Endodermal cell (in vitro differentiated cells): ENCODE results near the gene LRP4. TPM values are rescaled to one million over a fixed set of nuclear protein-coding genes. Genes with fewer than 3 reads are reported as not detected.

ENCODE experiments used
- DNase-seq: peaks from one replicate; pipeline ENCODE4 v3.0.0-alpha.2; 2017
- H3K27ac ChIP-seq: 2 replicates; pipeline ENCODE4 v1.5.1; 2013; ENCODE audit warnings: mild to moderate bottlenecking, low read depth, low read length, moderate library complexity
- H3K27me3 ChIP-seq: 2 replicates; pipeline ENCODE4 v1.6.1; 2013; ENCODE audit warnings: mild to moderate bottlenecking, low read length, moderate library complexity; ENCODE audit not compliant: insufficient read depth, control insufficient read depth, poor library complexity, severe bottlenecking
- H3K36me3 ChIP-seq: 2 replicates; pipeline ENCODE4 v1.7.0; 2013; ENCODE audit warnings: mild to moderate bottlenecking, low read length, moderate library complexity; ENCODE audit not compliant: control insufficient read depth, insufficient read depth
- H3K4me1 ChIP-seq: one replicate; pipeline ENCODE4 v1.7.0; 2013; ENCODE audit warnings: low read length; ENCODE audit not compliant: control insufficient read depth, insufficient read depth
- H3K4me3 ChIP-seq: 2 replicates; pipeline ENCODE4 v1.5.1; 2013; ENCODE audit warnings: mild to moderate bottlenecking, low read length, moderate library complexity
- H3K9ac ChIP-seq: 2 replicates; pipeline ENCODE4 v1.6.1; 2013; ENCODE audit warnings: mild to moderate bottlenecking, low read length, moderate library complexity; ENCODE audit not compliant: poor library complexity, severe bottlenecking; ENCODE audit errors: extremely low read depth
- H3K9me3 ChIP-seq: 2 replicates; pipeline ENCODE4 v1.6.1; 2013; ENCODE audit warnings: mild to moderate bottlenecking, low read length, moderate library complexity; ENCODE audit not compliant: control insufficient read depth
- H3K27ac Mint-ChIP-seq: 2 replicates; pipeline ENCODE4 v1.8.0; 2020; ENCODE audit warnings: mixed read lengths
- H3K27me3 Mint-ChIP-seq: 2 replicates; pipeline ENCODE4 v1.8.0; 2021; ENCODE audit warnings: mild to moderate bottlenecking, mixed read lengths; ENCODE audit not compliant: insufficient read depth
- H3K36me3 Mint-ChIP-seq: 2 replicates; pipeline ENCODE4 v1.8.0; 2020; ENCODE audit warnings: low read depth, mixed read lengths
- H3K4me1 Mint-ChIP-seq: 2 replicates; pipeline ENCODE4 v1.8.0; 2020; ENCODE audit warnings: mixed read lengths
- H3K4me3 Mint-ChIP-seq: 2 replicates; pipeline ENCODE4 v1.8.0; 2020; ENCODE audit warnings: mild to moderate bottlenecking, moderate library complexity, mixed read lengths
- H3K9me3 Mint-ChIP-seq: 2 replicates; pipeline ENCODE4 v1.8.0; 2020; ENCODE audit warnings: mild to moderate bottlenecking, mixed read lengths
- WGBS, 2 experiments: methylation state at CpG; one replicate each; pipeline versions ENCODE4 v1.1.5 to v1.1.7; 2013; ENCODE audit warnings: missing lambda C conversion rate in 2 of 2, mixed read lengths in 1 of 2; ENCODE audit not compliant: insufficient coverage in 1 of 2, insufficient read length in 1 of 2; 5-methylcytosine and 5-hydroxymethylcytosine counted together
- total RNA-seq, 2 donors: library from RNA; stranded (reverse); fragmentation: NEBNext Ultra II Directional in 1 of 2; extraction: Animal tissue kit (Norgen Biotek cat#: 25700) in 1 of 2; gene quantifications; 2 replicates in 1 of 2; 3 replicates in 1 of 2; pipeline ENCODE4 v1.2.1, GENCODE V29; 2021
- TF ChIP-seq, protein P1 (sequence below): fragments of 200-600 bp; sonication (generic); conservative IDR thresholded peaks from 2 replicates; pipeline ENCODE4 v1.5.0; 2021; ENCODE audit warnings: antibody characterized with exemption, mild to moderate bottlenecking

The LRP4 gene
- total RNA-seq, 2 donors from 2014 or later: 12.6 to 13.6 TPM

DNA sequence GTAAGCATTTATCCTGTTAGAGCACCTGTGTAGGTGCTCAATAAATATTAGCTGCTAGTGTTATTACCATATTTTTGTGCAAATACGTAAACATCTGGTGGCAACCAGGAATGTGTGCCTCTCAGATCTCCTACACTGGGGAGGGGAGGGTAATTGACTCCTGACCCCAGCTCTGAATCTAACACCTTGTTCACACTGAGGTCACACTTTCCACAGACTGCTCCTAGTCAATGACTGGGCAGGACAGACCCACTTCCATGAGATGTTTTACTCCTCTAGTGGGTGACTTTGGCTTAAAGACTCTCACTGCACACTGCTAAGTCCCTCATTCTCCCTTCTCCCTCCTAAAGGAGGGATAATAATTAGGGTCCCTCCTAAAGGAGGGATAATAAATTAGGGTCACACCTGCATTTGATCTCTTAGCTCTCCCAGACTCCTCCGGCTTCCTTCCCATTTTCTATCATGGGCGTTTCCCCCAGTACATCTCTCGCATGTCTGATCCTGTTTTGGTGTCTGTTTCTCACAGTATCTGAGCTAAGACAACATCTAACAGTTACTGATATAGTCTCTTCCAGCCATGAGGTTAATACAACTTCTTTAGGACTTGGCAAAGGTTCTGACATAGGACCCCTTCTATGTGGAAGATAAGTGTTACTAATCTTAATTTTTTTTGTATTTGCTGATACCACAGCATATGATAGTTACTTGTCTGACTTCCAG lies 26.2 kb upstream of the LRP4 start:
- no peak overlapping the region for H3K4me3 Mint-ChIP-seq
- Histone ChIP-seq H3K4me1 (peaks cover 16% of the 10 kb centered on the region), H3K27me3 (peaks cover 69% of the 10 kb centered on the region), H3K4me3 (no peak overlapping the region), H3K9ac (no peak overlapping the region), H3K27ac (no peak overlapping the region), H3K9me3 (no peaks in the 10 kb centered on the region), H3K36me3 (peaks cover 3% of the 10 kb centered on the region)
- H3K36me3 Mint-ChIP-seq: peaks cover 24% of the 10 kb centered on the region
- peaks cover 32% of the 10 kb centered on the region for H3K4me1 Mint-ChIP-seq
- H3K27me3 Mint-ChIP-seq: peaks cover 12% of the 10 kb centered on the region
- 86 to 100% methylated on average over 4 of the region's 4 CpGs for WGBS, 2 experiments
- TF ChIP-seq, protein P1, sequence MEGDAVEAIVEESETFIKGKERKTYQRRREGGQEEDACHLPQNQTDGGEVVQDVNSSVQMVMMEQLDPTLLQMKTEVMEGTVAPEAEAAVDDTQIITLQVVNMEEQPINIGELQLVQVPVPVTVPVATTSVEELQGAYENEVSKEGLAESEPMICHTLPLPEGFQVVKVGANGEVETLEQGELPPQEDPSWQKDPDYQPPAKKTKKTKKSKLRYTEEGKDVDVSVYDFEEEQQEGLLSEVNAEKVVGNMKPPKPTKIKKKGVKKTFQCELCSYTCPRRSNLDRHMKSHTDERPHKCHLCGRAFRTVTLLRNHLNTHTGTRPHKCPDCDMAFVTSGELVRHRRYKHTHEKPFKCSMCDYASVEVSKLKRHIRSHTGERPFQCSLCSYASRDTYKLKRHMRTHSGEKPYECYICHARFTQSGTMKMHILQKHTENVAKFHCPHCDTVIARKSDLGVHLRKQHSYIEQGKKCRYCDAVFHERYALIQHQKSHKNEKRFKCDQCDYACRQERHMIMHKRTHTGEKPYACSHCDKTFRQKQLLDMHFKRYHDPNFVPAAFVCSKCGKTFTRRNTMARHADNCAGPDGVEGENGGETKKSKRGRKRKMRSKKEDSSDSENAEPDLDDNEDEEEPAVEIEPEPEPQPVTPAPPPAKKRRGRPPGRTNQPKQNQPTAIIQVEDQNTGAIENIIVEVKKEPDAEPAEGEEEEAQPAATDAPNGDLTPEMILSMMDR: no peak
- no peak for DNase-seq
- no peaks in the 10 kb centered on the region for H3K9me3 Mint-ChIP-seq
- H3K27ac Mint-ChIP-seq: no peak overlapping the region

GRCh38 chr11:46942172-46942571 lies 23.8 kb upstream of the LRP4 start:
- Mint-ChIP-seq H3K9me3 (no peaks in the 10 kb centered on the region), H3K27me3 (peaks cover 5% of the 10 kb centered on the region), H3K27ac (no peak overlapping the region), H3K36me3 (peaks cover 23% of the 10 kb centered on the region), H3K4me1 (peaks cover 16% of the 10 kb centered on the region), H3K4me3 (no peak overlapping the region)
- no peak for DNase-seq
- peaks cover under 1% of the 10 kb centered on the region for H3K4me1 ChIP-seq
- no peak overlapping the region for H3K4me3 ChIP-seq
- H3K9me3 ChIP-seq: no peaks in the 10 kb centered on the region
- H3K36me3 ChIP-seq: peaks cover 3% of the 10 kb centered on the region
- no peak overlapping the region for H3K27ac ChIP-seq
- 94% methylated on average over 5 of the region's 6 CpGs; no CpG with 5 or more reads in 1 of the 2 experiments for WGBS, 2 experiments
- peaks cover 55% of the 10 kb centered on the region for H3K27me3 ChIP-seq
- no peak overlapping the region for H3K9ac ChIP-seq
- TF ChIP-seq, protein P1: no peak

DNA sequence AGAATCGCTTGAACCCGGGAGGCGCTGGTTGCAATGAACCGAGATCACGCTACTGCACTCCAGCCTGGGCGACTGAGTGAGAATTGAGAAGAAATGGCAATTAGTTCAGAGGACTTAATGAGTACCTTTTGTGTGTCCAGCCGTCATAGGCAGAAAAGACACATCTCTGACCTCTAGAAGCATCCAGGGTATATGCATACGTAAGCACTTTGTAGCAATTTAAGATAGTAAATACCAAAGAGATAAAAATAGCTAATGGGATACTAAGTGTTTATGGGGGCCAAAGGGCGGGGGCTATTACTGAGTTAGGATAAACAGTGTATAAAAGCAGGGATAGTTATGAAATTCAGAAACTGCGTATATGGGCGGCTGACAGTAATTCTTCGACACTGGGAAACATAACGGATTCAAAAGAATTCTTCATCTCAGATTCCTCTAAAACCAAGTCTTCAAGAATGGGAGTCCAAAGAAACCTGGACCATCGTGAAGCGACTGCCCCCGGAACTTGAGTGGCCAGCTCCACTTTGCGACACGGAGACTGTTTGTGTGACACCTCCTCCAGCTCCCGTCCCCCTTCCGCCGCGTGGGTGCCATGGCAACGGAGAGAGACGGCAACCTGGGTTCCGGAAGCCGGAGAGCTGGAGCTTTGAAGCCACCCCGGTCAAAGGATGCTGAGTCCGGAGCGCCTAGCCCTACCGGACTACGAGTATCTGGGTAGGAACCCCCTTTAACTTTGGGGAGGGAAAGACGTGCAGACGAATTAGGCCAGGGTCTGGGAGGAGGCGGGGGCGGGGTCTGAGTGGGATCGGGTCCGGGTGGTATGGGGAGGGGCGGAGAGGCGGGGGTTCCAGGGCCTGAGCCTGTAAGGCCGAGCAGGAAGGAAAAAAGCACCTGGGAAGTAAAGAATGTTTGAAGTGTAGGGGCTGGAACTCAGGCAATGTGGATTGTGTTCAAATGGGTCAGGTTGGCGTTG lies 18.1 kb upstream of the LRP4 start, which contains the start of gene CSTPP1:
TSS of gene CSTPP1 (plus strand) at position 624 of the 973 bp plus-strand sequence. CDS start at position 669, 45 bp downstream.
- peaks cover 3% of the 10 kb centered on the region for H3K27me3 Mint-ChIP-seq
- H3K4me1 Mint-ChIP-seq: peaks cover 9% of the 10 kb centered on the region
- H3K9ac ChIP-seq: peak within 1 kb of the TSS; percentile 52
- DNase-seq: peak; percentile 97
- no peaks in the 10 kb centered on the region for H3K9me3 Mint-ChIP-seq
- peak within 1 kb of the TSS; percentile 92 for H3K27ac Mint-ChIP-seq
- no peaks in the 10 kb centered on the region for H3K36me3 ChIP-seq
- peaks cover 16% of the 10 kb centered on the region for H3K27me3 ChIP-seq
- H3K9me3 ChIP-seq: no peaks in the 10 kb centered on the region
- peak within 1 kb of the TSS; percentile 91 for H3K4me3 Mint-ChIP-seq
- TF ChIP-seq, protein P1: no peak
- H3K4me1 ChIP-seq: no peaks in the 10 kb centered on the region
- H3K36me3 Mint-ChIP-seq: peaks cover 14% of the 10 kb centered on the region
- H3K27ac ChIP-seq: peak within 1 kb of the TSS; percentile 32
- WGBS, 2 experiments: 28 to 43% methylated on average over 24 to 41 of the region's 41 CpGs
- H3K4me3 ChIP-seq: peak within 1 kb of the TSS; percentile 92
